Mammary epithelial cell (primary cell): ENCODE data around the gene SF3B4.

Experiments
- CTCF ChIP-seq, 2 donors: IDR thresholded peaks in 1 of 2; conservative IDR thresholded peaks in 1 of 2; 2 replicates each; pipeline ENCODE4 v1.5.1; 2011 to 2012; ENCODE audit warnings: inconsistent platforms in 2 of 2, low read length in 2 of 2, mild to moderate bottlenecking in 2 of 2, control low read depth in 1 of 2, low read depth in 1 of 2; ENCODE audit not compliant: insufficient read depth in 1 of 2; ENCODE audit errors: extremely low read depth in 1 of 2
- EZH2 ChIP-seq: IDR thresholded peaks from 2 replicates; pipeline ENCODE4 v1.6.1; 2012; ENCODE audit warnings: low read length, inconsistent platforms, borderline replicate concordance

GRCh38 chr1:149903836-149904491 lies 23.6 kb downstream of the SF3B4 start:
- no peak for TF ChIP-seq EZH2
- no peak for TF ChIP-seq CTCF (conservative IDR thresholded peaks at IDR 0.05 in 1 of 2, IDR thresholded peaks at IDR 0.05 in 1 of 2; ENCODE audit: extremely low read depth in 1 of 2, insufficient read depth in 1 of 2, low read depth in 1 of 2, low read length in 2 of 2)
